ENCODE measurements around the gene GNG2. TPM values are rescaled to one million over a fixed set of nuclear protein-coding genes. Genes with fewer than 3 reads are reported as not detected.

Gene GNG2
- total RNA-seq, 1 experiment from 2014 or later, result 7.0 TPM

DNA sequence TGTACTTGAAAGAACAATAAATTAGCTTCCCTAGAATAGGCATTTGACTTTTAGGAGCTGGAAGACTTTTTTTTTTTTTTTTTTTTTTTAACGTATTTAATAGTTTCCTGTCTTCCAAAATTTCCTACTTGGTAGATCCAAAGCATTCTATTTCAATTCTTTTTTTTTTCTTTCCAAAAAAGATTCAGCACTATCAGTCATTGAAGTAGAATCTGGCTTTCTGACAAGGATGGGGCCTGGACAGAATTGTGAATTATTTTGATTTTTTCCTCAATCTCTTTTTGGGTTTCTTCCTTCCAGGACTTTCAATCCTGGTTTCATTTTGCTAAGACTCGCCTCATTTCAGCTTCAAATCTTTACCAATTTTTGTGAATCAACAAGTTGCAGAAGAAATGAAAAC lies 21.2 kb downstream of the GNG2 start:
- Histone ChIP-seq H2BK5ac (ENCODE audit: insufficient read length, low read length) (no peak overlapping the region), H3K79me1 (ENCODE audit: insufficient read depth, low read depth, low read length, poor library complexity, severe bottlenecking) (no peaks in the 10 kb centered on the region), H2AK5ac (ENCODE audit: insufficient read length, low read length) (no peak overlapping the region), H3K27me3 (ENCODE audit: insufficient read depth, low read length) (no peaks in the 10 kb centered on the region), H3K4me2 (ENCODE audit: insufficient read depth, insufficient read length, low read length) (no peak overlapping the region), H3K4ac (ENCODE audit: low read depth, low read length) (no peak overlapping the region), H3K14ac (ENCODE audit: insufficient read depth, low read length) (no peak overlapping the region), H3K79me2 (ENCODE audit: insufficient read depth, low read length) (no peaks in the 10 kb centered on the region), H4K20me1 (ENCODE audit: control insufficient read depth, insufficient read depth, insufficient read length) (no peaks in the 10 kb centered on the region), H4K5ac (ENCODE audit: insufficient read length, low read depth, low read length) (no peak overlapping the region), H3K27ac (ENCODE audit: insufficient read length, low read depth, low read length) (no peak overlapping the region), H3K23ac (ENCODE audit: insufficient read length, low read depth, low read length) (no peak overlapping the region), H3K56ac (ENCODE audit: insufficient read length, low read depth, low read length) (no peak overlapping the region), H2AFZ (ENCODE audit: low read length) (no peak overlapping the region), H4K91ac (ENCODE audit: insufficient read length, low read depth, low read length) (no peak overlapping the region), H2BK12ac (ENCODE audit: insufficient read length, low read depth, low read length) (no peak overlapping the region), H3K9ac (ENCODE audit: extremely low read depth, insufficient read length, low read length) (no peak overlapping the region), H4K8ac (replicated peaks; ENCODE audit: insufficient read length, low read depth, low read length) (no peak overlapping the region), H3K23me2 (ENCODE audit: insufficient read length, low read depth, low read length, poor library complexity, severe bottlenecking) (no peaks in the 10 kb centered on the region), H3K18ac (ENCODE audit: insufficient read length, low read depth, low read length) (no peak overlapping the region), H2BK20ac (ENCODE audit: low read depth, low read length, poor library complexity, severe bottlenecking) (no peak overlapping the region), H2BK120ac (ENCODE audit: low read depth, low read length, poor library complexity, severe bottlenecking) (no peak overlapping the region), H3K4me1 (ENCODE audit: insufficient read depth, low read length) (no peaks in the 10 kb centered on the region), H3K9me3 (ENCODE audit: control insufficient read depth, low read depth, low read length) (no peaks in the 10 kb centered on the region), H2BK15ac (ENCODE audit: low read depth, low read length) (no peak overlapping the region), H3T11ph (ENCODE audit: low read length) (no peak overlapping the region)
- Mint-ChIP-seq H3K27ac (no peak overlapping the region), H3K4me3 (no peak overlapping the region), H3K27me3 (ENCODE audit: low read depth) (no peaks in the 10 kb centered on the region), H3K9me3 (no peaks in the 10 kb centered on the region), H3K4me1 (no peaks in the 10 kb centered on the region), H3K36me3 (ENCODE audit: insufficient read depth in 1 of 3, low read depth in 3 of 3) (no peaks in the 10 kb centered on the region)
- TF ChIP-seq, protein P1, sequence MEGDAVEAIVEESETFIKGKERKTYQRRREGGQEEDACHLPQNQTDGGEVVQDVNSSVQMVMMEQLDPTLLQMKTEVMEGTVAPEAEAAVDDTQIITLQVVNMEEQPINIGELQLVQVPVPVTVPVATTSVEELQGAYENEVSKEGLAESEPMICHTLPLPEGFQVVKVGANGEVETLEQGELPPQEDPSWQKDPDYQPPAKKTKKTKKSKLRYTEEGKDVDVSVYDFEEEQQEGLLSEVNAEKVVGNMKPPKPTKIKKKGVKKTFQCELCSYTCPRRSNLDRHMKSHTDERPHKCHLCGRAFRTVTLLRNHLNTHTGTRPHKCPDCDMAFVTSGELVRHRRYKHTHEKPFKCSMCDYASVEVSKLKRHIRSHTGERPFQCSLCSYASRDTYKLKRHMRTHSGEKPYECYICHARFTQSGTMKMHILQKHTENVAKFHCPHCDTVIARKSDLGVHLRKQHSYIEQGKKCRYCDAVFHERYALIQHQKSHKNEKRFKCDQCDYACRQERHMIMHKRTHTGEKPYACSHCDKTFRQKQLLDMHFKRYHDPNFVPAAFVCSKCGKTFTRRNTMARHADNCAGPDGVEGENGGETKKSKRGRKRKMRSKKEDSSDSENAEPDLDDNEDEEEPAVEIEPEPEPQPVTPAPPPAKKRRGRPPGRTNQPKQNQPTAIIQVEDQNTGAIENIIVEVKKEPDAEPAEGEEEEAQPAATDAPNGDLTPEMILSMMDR (conservative IDR thresholded peaks at IDR 0.05), result no peak
- no peak for DNase-seq
- no CpG with 5 or more reads among the region's 2 CpGs for WGBS (ENCODE audit: extremely low coverage, insufficient read length, low lambda C conversion rate)
